ENCODE measurements around the gene TXNRD2. TPM values are rescaled to one million over a fixed set of nuclear protein-coding genes. Genes with fewer than 3 reads are reported as not detected.

The TXNRD2 gene
- total and polyA plus RNA-seq, 10 of the 15 experiments (the other 5 are each of a cell fraction or from before 2014, with no cell fraction given) = 1.6 to 26.0 (median 13.9) TPM

DNA sequence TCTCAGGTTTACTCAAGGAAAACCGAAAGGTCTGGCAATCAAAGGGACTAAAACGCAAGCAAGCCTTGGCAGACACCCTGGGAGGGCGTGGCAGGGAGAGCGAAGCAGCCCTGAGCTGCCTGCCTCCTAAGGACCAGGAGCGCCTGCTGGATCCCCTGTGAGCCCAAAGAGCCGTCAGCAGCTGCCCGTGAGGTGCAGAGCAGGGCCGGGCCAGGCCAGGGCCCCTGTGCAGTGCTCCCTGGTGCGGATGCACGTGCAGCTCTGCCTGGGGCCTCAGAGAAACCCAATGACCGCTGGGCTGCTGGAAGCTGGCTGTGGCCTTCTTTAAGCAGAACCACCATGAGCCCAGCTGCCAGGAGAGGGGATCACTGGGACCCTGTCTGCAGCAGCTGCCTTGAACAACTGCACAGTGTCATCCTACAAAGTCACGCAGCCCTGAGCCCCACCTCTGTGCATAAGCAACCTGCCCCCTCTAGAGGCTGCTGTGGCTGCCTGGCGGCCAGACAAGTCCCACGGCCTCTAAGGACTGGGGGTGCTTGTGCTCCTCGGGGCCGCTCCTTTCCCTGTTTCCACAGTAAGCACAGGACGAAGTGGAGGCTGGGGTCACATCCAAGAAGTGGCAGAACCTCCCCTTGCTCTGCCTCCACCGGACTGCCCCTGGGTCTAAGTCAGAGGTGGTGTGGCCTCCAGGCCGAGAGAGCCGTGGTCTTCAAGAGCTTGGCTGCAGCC is 29.2 kb downstream of the TXNRD2 start (continued):
- TF ChIP-seq YY1 (IDR thresholded peaks at IDR 0.05; ENCODE audit: low read depth, low read length) (no peak), CREB1 (IDR thresholded peaks at IDR 0.05; ENCODE audit: low read depth) (no peak), HDAC2 (IDR thresholded peaks at IDR 0.05) (no peak), ZZZ3 (IDR thresholded peaks at IDR 0.05; ENCODE audit: control insufficient read depth, insufficient read length, low read depth) (no peak), MYB (IDR thresholded peaks at IDR 0.05; ENCODE audit: borderline replicate concordance, low read depth, low read length) (no peak), JUND (IDR thresholded peaks at IDR 0.05; ENCODE audit: low read depth, low read length) (no peak), ZBED1 (IDR thresholded peaks at IDR 0.05; ENCODE audit: borderline replicate concordance) (no peak), IRF4 (IDR thresholded peaks at IDR 0.05; ENCODE audit: low read depth, low read length) (no peak)
- TF ChIP-seq, protein P1, sequence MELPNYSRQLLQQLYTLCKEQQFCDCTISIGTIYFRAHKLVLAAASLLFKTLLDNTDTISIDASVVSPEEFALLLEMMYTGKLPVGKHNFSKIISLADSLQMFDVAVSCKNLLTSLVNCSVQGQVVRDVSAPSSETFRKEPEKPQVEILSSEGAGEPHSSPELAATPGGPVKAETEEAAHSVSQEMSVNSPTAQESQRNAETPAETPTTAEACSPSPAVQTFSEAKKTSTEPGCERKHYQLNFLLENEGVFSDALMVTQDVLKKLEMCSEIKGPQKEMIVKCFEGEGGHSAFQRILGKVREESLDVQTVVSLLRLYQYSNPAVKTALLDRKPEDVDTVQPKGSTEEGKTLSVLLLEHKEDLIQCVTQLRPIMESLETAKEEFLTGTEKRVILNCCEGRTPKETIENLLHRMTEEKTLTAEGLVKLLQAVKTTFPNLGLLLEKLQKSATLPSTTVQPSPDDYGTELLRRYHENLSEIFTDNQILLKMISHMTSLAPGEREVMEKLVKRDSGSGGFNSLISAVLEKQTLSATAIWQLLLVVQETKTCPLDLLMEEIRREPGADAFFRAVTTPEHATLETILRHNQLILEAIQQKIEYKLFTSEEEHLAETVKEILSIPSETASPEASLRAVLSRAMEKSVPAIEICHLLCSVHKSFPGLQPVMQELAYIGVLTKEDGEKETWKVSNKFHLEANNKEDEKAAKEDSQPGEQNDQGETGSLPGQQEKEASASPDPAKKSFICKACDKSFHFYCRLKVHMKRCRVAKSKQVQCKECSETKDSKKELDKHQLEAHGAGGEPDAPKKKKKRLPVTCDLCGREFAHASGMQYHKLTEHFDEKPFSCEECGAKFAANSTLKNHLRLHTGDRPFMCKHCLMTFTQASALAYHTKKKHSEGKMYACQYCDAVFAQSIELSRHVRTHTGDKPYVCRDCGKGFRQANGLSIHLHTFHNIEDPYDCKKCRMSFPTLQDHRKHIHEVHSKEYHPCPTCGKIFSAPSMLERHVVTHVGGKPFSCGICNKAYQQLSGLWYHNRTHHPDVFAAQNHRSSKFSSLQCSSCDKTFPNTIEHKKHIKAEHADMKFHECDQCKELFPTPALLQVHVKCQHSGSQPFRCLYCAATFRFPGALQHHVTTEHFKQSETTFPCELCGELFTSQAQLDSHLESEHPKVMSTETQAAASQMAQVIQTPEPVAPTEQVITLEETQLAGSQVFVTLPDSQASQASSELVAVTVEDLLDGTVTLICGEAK (IDR thresholded peaks at IDR 0.05; ENCODE audit: borderline replicate concordance) = no peak
- TF ChIP-seq, protein P2, sequence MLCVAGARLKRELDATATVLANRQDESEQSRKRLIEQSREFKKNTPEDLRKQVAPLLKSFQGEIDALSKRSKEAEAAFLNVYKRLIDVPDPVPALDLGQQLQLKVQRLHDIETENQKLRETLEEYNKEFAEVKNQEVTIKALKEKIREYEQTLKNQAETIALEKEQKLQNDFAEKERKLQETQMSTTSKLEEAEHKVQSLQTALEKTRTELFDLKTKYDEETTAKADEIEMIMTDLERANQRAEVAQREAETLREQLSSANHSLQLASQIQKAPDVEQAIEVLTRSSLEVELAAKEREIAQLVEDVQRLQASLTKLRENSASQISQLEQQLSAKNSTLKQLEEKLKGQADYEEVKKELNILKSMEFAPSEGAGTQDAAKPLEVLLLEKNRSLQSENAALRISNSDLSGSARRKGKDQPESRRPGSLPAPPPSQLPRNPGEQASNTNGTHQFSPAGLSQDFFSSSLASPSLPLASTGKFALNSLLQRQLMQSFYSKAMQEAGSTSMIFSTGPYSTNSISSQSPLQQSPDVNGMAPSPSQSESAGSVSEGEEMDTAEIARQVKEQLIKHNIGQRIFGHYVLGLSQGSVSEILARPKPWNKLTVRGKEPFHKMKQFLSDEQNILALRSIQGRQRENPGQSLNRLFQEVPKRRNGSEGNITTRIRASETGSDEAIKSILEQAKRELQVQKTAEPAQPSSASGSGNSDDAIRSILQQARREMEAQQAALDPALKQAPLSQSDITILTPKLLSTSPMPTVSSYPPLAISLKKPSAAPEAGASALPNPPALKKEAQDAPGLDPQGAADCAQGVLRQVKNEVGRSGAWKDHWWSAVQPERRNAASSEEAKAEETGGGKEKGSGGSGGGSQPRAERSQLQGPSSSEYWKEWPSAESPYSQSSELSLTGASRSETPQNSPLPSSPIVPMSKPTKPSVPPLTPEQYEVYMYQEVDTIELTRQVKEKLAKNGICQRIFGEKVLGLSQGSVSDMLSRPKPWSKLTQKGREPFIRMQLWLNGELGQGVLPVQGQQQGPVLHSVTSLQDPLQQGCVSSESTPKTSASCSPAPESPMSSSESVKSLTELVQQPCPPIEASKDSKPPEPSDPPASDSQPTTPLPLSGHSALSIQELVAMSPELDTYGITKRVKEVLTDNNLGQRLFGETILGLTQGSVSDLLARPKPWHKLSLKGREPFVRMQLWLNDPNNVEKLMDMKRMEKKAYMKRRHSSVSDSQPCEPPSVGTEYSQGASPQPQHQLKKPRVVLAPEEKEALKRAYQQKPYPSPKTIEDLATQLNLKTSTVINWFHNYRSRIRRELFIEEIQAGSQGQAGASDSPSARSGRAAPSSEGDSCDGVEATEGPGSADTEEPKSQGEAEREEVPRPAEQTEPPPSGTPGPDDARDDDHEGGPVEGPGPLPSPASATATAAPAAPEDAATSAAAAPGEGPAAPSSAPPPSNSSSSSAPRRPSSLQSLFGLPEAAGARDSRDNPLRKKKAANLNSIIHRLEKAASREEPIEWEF (IDR thresholded peaks at IDR 0.05; ENCODE audit: insufficient replicate concordance, low read depth, low read length) = no peak
